Measurements from ENCODE around the gene CDK14. TPM values are rescaled to one million over a fixed set of nuclear protein-coding genes. Genes with fewer than 3 reads are reported as not detected.

The CDK14 gene
- total and polyA plus RNA-seq, 10 of the 15 experiments (the other 5 are each of a cell fraction or from before 2014, with no cell fraction given), result 6.5 to 61.3 (median 24.2) TPM

DNA sequence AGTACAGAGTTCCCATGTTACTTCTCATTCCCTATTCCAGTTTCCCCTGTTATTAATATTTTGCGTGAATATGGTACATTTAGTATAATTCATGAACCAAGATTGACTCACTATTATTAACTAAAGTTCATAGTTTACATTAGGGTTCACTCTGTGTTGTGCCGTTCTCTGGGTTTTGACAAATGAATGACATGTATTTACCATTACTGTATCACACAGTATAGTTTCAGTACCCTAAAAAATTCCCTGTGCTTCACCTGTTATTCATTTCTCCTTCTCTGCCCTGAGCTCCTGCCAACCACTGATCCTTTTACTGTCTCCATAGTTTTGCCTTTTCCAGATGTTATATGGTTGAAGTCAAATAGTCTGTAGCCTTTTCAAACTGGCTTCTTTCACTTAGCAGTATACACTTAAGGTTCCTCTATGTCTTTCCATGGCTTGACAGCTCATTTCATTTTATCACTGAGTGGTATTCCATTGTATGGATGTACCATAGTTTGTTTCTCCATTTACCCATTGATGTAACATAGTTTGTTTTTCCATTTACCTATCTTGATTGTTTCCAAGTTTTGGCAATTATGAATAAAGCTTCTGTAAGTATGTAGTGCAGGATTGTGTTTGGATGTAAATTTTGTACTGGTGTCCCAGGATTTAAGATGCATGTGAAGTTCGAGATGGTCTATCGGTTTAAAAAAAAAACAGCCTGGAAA lies 58.8 kb downstream of the CDK14 start:
- ChIA-PET POLR2A (no interaction called here), SMC1A (ENCODE audit: uncharacterized antibody, unreplicated experiment) (interaction anchor here (0.6 to 2.6 kb wide), 12 partner anchors 8 to 200 kb away, joined by 3 to 11 read pairs (median 4); no protein-coding TSS in a partner anchor), CTCF (interaction anchor here (0.6 to 2.3 kb wide), 8 partner anchors 9 to 380 kb away, joined by 3 to 5 read pairs (median 4); no protein-coding TSS in a partner anchor), RAD21 (ENCODE audit: unreplicated experiment) (interaction anchor here (1.0 to 1.7 kb wide), 5 partner anchors 23 to 88 kb away, joined by 3 to 8 read pairs (median 4); partner anchors contain the start of gene CDK14)
- no peak for TF ChIP-seq FOXK2 (IDR thresholded peaks at IDR 0.05)
- peak; percentile 22 to 43; a peak in 2 of 4 replicates for TF ChIP-seq IKZF2 (IDR thresholded peaks at IDR 0.05)
- TF ChIP-seq GABPA (IDR thresholded peaks at IDR 0.05; ENCODE audit: low read depth), result no peak
- TF ChIP-seq TCF12 (IDR thresholded peaks at IDR 0.05; ENCODE audit: low read depth, low read length), result no peak
- peak; percentile 49 for TF ChIP-seq IKZF1 (conservative IDR thresholded peaks at IDR 0.05)
- TF ChIP-seq NFIC (IDR thresholded peaks at IDR 0.05; ENCODE audit: low read depth, low read length), result peak; percentile 40; the same call in 1 of the 2 replicates
- peak; percentile 48; the same call in 1 of the 2 replicates for TF ChIP-seq EED (IDR thresholded peaks at IDR 0.05; ENCODE audit: low read depth)
- peak; percentile 14; the same call in 1 of the 2 replicates for TF ChIP-seq RUNX3 (IDR thresholded peaks at IDR 0.05; ENCODE audit: low read length)
- TF ChIP-seq, protein P1, sequence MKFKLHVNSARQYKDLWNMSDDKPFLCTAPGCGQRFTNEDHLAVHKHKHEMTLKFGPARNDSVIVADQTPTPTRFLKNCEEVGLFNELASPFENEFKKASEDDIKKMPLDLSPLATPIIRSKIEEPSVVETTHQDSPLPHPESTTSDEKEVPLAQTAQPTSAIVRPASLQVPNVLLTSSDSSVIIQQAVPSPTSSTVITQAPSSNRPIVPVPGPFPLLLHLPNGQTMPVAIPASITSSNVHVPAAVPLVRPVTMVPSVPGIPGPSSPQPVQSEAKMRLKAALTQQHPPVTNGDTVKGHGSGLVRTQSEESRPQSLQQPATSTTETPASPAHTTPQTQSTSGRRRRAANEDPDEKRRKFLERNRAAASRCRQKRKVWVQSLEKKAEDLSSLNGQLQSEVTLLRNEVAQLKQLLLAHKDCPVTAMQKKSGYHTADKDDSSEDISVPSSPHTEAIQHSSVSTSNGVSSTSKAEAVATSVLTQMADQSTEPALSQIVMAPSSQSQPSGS (IDR thresholded peaks at IDR 0.05; ENCODE audit: low read length), result no peak
- TF ChIP-seq KLF5 (IDR thresholded peaks at IDR 0.05; ENCODE audit: partially characterized antibody), result no peak
- TF ChIP-seq FOXM1 (IDR thresholded peaks at IDR 0.05; ENCODE audit: low read depth, low read length), result 0 out of 2 replicates have a peak, but pooled peaks have one; percentile 13
- TF ChIP-seq MEF2A (IDR thresholded peaks at IDR 0.05; ENCODE audit: insufficient read depth, low read depth, low read length), result no peak
- Histone ChIP-seq H3K4me2 (ENCODE audit: control insufficient read depth, insufficient read depth) (no peak overlapping the region), H3K27ac (ENCODE audit: control insufficient read depth, insufficient read depth) (no peak overlapping the region), H3K9me3 (replicated peaks; ENCODE audit: control insufficient read depth, insufficient read depth, low read length) (no peaks in the 10 kb centered on the region; the same call in 2 of the 3 replicates), H3K9ac (ENCODE audit: control insufficient read depth, insufficient read depth, low read length) (no peak overlapping the region), H3K4me3 (no peak overlapping the region), H4K20me1 (ENCODE audit: control insufficient read depth, insufficient read depth) (no peaks in the 10 kb centered on the region), H3K79me2 (ENCODE audit: control insufficient read depth, insufficient read depth, low read length) (no peaks in the 10 kb centered on the region), H3K36me3 (ENCODE audit: control insufficient read depth in 2 of 2, insufficient read depth in 2 of 2, low read length in 1 of 2) (no peaks in the 10 kb centered on the region), H3K27me3 (replicated peaks in 1 of 2; ENCODE audit: control insufficient read depth in 2 of 2, insufficient read depth in 2 of 2, low read length in 1 of 2) (no peaks in the 10 kb centered on the region), H2AFZ (ENCODE audit: control insufficient read depth, low read depth, low read length) (no peak overlapping the region), H3K4me1 (ENCODE audit: control insufficient read depth, insufficient read depth, low read length) (peaks cover 18% of the 10 kb centered on the region)
- in situ Hi-C loops (cut with MboI), result no loop called here
- 82% methylated on average over 4 of the region's 4 CpGs for WGBS (ENCODE audit: insufficient coverage, insufficient replicate concordance, low lambda C conversion rate, missing lambda C conversion rate)
- intact Hi-C loops (cut with micrococcal nuclease; ENCODE audit: unreplicated experiment), result no loop called here
- no TSS peak for BruUV-seq (replicated peaks)
- ATAC-seq, result peak; percentile 73
- DNase-seq (ENCODE audit: low read depth, low spot score), result no peak
- FAIRE-seq, result no peak

Data from GM12878 (cell line).